GM12891 (cell line): ENCODE results near the gene SOD2.
"Not testable (repeated sequence)": the region's sequence is repeated elsewhere in the genome, so short reads cannot be mapped to it uniquely, and the experiment has no call there.

Experiments used
- DNase-seq: peaks from one replicate; pipeline ENCODE4 v3.0.0; 2011; ENCODE audit warnings: low spot score; ENCODE audit not compliant: insufficient read length
- FAIRE-seq: peaks from 2 replicates; lab custom pipeline; 2011; peaks lifted over from hg19 to GRCh38; lab: Jason Lieb, UNC
- PAX5 ChIP-seq: IDR thresholded peaks from 2 replicates; pipeline ENCODE4 v1.6.1; 2011; ENCODE audit warnings: low read length, moderate library complexity, mild to moderate bottlenecking; ENCODE audit not compliant: insufficient read depth, severe bottlenecking
- POLR2A ChIP-seq: IDR thresholded peaks from 2 replicates; pipeline ENCODE4 v1.6.1; 2011; ENCODE audit warnings: low read depth, low read length, control low read depth
- POLR2AphosphoS5 ChIP-seq: IDR thresholded peaks from 2 replicates; pipeline ENCODE4 v1.6.1; 2011; ENCODE audit warnings: low read depth, low read length, control low read depth
- POU2F2 ChIP-seq: IDR thresholded peaks from 2 replicates; pipeline ENCODE4 v1.6.1; 2011; ENCODE audit warnings: low read depth, mild to moderate bottlenecking, control low read depth, low read length, moderate library complexity
- SPI1 ChIP-seq: IDR thresholded peaks from 2 replicates; pipeline ENCODE4 v1.6.1; 2011; ENCODE audit warnings: low read depth, low read length, control low read depth
- TAF1 ChIP-seq: IDR thresholded peaks from 2 replicates; pipeline ENCODE4 v1.6.1; 2011; ENCODE audit warnings: low read depth, low read length, control low read depth

The SOD2 gene

DNA sequence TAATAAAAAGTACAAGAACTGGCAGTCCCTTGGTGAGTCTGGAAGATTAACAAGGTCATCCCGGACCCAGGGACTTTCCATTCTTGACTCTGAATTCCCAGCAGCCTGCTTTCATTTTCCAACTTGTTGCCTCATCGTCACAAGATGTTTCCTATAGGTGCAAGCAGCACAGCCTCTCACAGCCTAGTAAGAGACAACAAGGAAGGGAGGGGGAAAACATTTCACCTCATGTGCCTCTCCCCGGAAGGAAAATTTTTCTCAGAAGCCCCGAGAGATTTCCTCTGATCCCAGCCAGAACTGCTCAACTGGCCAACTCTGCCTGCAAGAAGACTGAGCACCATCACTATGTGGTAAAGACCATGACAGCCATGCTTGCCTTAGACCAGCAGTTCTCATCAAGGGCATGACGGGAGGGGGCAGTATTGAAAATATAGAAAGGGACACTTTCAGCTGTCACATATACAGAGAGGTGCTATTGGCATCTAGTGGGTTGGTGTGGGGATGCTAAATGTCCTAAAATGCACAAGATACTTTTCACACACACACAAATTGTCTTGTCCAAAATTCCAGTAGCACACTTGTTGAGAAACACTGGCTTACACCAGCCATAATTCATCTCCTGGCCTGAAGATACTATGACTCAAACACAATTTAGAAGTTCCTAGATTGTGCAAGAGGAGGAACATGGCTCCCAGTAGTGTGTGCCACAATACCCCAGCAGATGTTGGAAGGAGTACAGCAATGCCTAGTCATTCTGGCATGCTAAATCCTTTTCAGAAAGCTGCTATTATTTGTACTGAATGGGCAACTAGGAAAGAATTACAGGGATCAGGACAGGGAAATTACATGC lies 23.4 kb upstream of the SOD2 start:
- TF ChIP-seq POLR2A (no peak), POU2F2 (no peak), POLR2AphosphoS5 (no peak), PAX5 (no peak), SPI1 (no peak), TAF1 (no peak)
- no peak for DNase-seq
- FAIRE-seq = no peak

DNA sequence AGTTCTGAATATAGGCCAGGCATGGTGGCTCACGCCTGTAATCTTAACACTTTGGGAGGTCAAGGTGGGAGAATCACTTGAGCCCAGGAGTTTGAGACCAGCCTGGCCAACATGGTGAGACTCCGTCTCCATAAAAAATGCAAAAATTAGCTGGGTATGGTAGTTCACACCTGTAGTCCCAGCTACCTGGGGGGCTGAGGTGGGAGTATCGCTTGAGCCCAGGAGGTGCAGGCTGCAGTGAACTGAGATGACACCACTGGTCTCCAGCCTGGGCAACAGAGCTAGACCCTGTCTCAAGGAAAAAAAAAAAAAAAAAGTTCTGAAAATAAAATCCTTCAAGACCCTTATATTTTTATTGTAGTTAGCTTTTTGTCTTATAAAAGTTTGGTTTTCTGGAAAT lies 22.6 kb upstream of the SOD2 start:
- FAIRE-seq (no peak), DNase-seq (no peak)
- TF ChIP-seq POU2F2 (no peak), POLR2A (no peak), TAF1 (no peak), SPI1 (no peak)

DNA sequence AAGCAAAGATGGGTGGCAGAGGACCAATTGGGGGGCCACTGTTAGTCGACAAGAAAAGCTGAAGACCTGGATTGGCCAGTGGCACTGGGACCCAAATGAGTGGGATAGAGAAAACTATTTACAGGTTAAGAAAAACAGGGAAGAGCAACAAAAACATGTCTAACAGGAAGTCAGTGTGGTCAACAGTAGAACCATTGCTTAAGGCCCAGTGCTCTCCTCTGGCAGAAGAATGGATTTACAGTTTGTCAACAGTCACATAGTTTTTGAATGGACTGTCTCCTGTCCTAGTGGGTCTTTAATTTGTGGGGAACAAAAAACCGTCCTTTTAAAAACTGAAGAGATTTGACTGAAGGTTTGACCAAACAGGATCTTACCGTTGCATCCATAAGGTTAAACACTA lies 22.1 kb upstream of the SOD2 start:
- DNase-seq (no peak), FAIRE-seq (no peak)

DNA sequence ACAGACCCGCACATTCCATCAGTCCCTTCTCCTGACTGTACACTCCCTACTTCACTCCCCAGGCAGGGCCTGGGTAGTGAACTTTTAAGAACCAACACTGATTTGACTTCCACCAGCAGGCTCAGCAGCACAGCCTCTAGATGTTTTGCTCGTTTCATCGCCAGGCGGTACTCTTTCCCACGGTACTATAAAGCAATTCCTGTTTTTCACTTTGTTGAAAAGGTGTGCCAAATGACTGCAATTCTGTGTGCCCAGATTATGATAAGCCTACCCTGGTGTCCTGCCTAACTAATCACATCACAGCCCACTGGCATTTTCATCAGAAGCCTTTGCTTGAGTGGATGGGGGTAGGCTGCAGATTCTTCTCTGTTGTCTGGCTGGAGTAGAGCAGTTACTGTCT lies 21.4 kb upstream of the SOD2 start:
- FAIRE-seq = no peak
- no peak for TF ChIP-seq SPI1
- no peak for TF ChIP-seq TAF1
- TF ChIP-seq POLR2A = no peak
- TF ChIP-seq POU2F2 = no peak
- no peak for TF ChIP-seq PAX5
- no peak for TF ChIP-seq POLR2AphosphoS5
- no peak for DNase-seq

More for the DNA sequence above, 22.1 kb upstream of the SOD2 start:
- no peak for TF ChIP-seq POLR2A
- TF ChIP-seq SPI1 = no peak
- no peak for TF ChIP-seq TAF1
- no peak for TF ChIP-seq POLR2AphosphoS5
- TF ChIP-seq PAX5 = no peak

DNA sequence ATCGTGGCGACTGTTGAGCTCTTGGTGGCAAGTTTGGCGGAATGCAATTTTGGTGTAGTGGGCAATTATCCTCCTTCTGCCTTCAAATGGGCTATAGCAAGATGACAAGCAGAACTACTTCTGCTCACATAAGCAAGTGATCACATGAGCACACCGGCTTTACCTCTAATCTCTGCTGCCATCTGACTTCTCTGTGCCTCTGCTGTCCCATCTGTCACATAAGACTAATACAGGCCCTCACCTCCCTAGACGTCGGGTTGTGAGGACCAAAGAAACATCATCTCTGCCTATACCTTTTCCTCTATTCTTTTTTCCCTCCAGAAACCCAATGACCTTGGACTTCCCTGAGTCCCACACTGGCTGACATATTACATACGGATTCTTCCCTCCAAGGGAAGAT lies 20.9 kb upstream of the SOD2 start:
- DNase-seq (no peak), FAIRE-seq (no peak)
- no peak for TF ChIP-seq PAX5
- TF ChIP-seq POLR2A = no peak
- TF ChIP-seq POU2F2 = no peak
- no peak for TF ChIP-seq TAF1

DNA sequence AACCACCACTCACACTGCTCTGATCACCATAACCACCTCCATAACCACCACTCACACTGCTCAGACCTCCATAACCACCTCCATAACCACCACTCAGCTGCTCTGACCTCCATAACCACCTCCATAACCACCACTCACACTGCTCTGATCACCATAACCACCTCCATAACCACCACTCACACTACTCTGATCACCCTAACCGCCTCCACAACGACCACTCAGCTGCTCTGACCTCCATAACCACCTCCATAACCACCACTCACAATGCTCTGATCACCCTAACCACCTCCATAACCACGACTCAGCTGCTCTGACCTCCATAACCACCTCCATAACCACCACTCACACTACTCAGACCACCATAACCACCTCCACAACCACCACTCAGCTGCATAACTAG lies 19.3 kb upstream of the SOD2 start:
- not testable (repeated sequence) for DNase-seq, FAIRE-seq

DNA sequence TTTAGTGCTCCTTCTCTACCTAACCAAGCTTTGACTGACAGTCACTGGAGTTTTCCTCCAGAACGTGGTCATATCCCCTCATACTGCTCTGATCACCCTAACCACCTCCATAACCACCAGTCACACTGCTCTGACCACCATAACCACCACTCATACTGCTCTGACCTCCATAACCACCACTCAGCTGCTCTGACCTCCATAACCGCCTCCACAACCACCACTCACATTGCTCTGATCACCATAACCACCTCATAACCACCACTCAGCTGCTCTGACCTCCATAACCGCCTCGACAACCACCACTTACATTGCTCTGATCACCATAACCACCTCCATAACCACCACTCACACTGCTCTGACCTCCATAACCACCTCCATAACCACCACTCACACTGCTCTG lies 17.6 kb upstream of the SOD2 start:
- FAIRE-seq, DNase-seq: not testable (repeated sequence)

DNA sequence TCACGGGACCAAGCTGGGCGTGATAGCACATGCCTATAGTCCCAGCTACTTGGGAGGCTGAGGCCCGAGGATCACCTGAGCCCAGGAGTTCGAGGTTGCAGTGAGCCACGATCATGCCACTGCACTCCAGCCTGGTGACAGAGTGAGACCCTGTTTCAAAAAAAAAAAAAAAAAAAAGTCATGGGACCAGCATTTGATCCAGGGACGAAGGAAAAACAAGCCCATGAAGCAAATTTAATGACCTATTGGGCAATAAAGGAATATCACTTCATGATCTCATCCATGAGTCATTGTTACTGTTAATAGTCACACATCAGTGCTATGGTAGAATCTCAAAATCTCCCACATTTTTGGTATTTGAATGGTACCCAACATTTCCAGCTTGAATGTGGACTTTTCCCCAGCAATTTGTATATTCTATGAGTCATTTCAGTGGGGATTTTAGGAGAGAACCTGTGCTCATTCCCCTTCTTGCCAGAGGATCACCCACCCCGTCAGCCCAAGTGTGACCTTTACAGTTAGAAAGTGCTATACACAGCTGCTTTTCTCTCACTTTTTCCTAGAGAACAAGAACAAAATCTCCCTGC lies 8.5 kb upstream of the SOD2 start:
- FAIRE-seq (no peak), DNase-seq (no peak)
- TF ChIP-seq POLR2AphosphoS5 = no peak

DNA sequence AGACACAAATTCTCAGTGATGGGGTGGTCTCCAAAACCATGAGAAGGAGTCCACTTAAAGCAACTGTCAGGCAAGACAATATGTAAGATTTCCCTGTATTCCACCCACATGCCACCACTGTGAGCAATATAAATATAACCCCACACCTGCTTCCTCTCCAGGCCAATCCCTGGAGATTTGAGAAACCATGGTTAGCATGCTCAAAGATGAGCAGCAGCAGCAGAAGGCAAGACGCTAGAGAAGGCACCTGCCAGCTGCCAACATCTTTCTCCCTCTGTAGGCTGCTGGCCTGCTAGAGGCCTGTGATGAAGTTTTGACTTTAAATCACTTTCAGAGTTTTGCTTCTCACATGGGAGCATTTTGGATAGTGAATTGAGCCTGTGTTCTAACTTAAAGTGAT lies 7.9 kb upstream of the SOD2 start:
- FAIRE-seq (no peak), DNase-seq (no peak)
- no peak for TF ChIP-seq POLR2A
- no peak for TF ChIP-seq SPI1
- TF ChIP-seq TAF1 = no peak
- no peak for TF ChIP-seq PAX5
- no peak for TF ChIP-seq POLR2AphosphoS5
- no peak for TF ChIP-seq POU2F2

DNA sequence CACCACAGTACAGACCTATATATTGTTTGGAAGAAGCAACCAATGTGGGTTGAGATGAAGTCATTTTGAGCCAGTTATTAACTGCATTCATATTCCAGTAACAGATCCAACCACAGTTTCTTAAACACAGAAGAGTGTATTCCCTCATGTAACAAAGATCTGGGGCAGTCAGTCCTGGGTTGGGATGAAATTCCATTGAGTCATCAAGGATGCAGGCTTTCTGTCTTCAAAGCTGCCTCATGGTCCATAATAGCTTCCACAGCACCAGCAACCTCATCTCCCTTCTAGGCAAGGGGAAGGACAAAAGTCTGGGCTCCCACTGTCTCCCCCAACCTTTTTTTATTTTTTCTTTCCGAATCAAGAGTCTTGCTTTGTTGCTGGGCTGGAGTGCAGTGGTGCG lies 2.9 kb upstream of the SOD2 start:
- DNase-seq (no peak), FAIRE-seq (no peak)
- no peak for TF ChIP-seq POU2F2
- TF ChIP-seq POLR2AphosphoS5 = no peak
- no peak for TF ChIP-seq PAX5
- no peak for TF ChIP-seq TAF1
- TF ChIP-seq SPI1 = no peak
- no peak for TF ChIP-seq POLR2A
